ENCODE measurements around the gene GORASP1. TPM values are rescaled to one million over a fixed set of nuclear protein-coding genes. Genes with fewer than 3 reads are reported as not detected.
A peak's percentile ranks its signal among the peaks of the same experiment; 100 is the strongest.

The GORASP1 gene
- total RNA-seq, 1 experiment from 2014 or later: 38.5 TPM

DNA sequence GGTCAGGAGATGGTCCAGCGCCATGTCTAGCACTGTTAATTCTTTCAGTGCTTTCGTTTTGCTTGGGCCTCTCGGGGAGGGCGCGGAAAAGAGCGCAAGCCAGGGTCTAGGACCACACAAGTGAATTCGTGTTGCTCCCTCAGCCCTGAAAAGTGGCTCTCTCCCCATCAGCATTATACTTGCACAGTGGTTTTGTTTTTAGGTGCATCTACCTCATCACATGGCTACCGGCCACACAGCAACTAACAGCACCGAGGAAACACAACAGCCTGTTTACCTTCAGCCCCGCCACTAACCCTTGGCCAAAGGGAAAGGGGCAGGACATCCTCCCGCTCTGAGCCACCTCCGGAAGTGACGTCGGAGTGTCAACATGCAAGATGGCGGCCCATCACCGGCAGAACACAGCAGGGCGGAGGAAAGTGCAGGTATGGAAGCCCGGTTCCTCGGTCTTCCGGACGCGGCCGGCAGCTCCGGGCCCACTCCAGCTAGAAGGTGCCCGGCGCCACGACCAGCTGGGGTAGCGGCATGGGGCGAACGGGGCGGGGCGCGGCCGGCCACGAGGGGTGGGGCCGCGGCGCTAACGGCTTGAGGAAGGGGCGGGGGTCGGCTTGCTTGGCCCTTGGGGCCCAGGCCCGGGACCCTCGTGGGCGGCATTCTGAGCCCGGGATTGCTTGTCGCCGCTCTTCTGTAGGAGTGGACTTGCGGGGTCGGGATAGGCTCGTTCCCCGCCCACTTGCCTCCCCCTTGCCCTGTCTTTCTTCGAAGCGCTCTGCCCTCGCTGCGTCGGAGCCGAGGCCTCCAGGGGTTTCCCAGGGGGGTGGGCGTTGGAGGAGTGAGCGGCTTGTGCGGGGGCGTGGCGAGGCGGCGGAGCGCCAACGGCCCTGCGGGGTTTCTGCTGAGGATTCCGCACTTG is 55.5 kb downstream of the GORASP1 start, which contains the start of the genes SCN11A and WDR48:
Gene SCN11A, minus strand, starts transcription at position 296 of the 913 bp plus-strand sequence. CDS start 101,582 bp downstream, outside the sequence.
Gene WDR48, plus strand, starts transcription at position 368 of the 913 bp plus-strand sequence. Its CDS starts 10 bp downstream, at position 378.
- no peaks in the 10 kb centered on the region for H3K27me3 ChIP-seq (ENCODE audit: low read length)
- H3K4me2 ChIP-seq (ENCODE audit: low read depth, low read length, poor library complexity, severe bottlenecking): peak within 1 kb of the TSS; percentile 86
- peak within 1 kb of the TSS; percentile 94 for H3K4me3 ChIP-seq (ENCODE audit: low read length)
- peaks cover 31% of the 10 kb centered on the region for H3K4me1 ChIP-seq (ENCODE audit: low read length)
- H3K36me3 ChIP-seq (ENCODE audit: insufficient read depth, low read length): no peaks in the 10 kb centered on the region
- peak within 1 kb of the TSS; percentile 89 for H3K9ac ChIP-seq (ENCODE audit: low read length)
- peaks cover 49% of the 10 kb centered on the region for H3K79me2 ChIP-seq (ENCODE audit: low read length)
- peak within 1 kb of the TSS; percentile 95 for H2AFZ ChIP-seq (ENCODE audit: low read length)
- no peaks in the 10 kb centered on the region; the same call in 1 of the 2 replicates for H4K20me1 ChIP-seq (ENCODE audit: insufficient read depth, low read depth, low read length)
- H3K27ac ChIP-seq (ENCODE audit: low read length): peak within 1 kb of the TSS; percentile 37; the same call in 1 of the 2 replicates
- H3K9me2 ChIP-seq (replicated peaks; ENCODE audit: insufficient read depth, low read length): no peaks in the 10 kb centered on the region
- DNase-seq: peak; percentile 96
- no peaks in the 10 kb centered on the region for H3K9me3 ChIP-seq (ENCODE audit: low read length)

DNA sequence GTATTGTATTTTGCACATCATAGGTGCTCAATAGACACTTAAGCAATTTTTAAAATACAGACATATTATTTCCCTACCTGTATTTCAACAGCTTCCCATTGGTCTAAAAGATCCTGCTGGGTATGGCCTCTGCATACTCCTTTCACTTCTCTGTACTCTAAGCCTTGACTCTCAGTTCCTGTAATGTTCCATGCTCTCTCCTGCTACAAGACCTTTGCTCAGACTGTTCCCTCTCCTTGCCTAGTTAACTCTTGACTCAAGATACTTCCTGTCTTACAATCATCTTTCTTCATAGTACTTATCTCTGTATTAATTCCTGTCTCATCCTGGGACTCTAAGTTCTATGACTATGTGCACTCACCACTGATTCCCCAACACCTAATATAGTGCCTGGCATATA is 57.4 kb downstream of the GORASP1 start:
- H2AFZ ChIP-seq (ENCODE audit: low read length): peak overlapping the region; percentile 47; the same call in 1 of the 2 replicates
- no peaks in the 10 kb centered on the region for H3K36me3 ChIP-seq (ENCODE audit: insufficient read depth, low read length)
- H3K79me2 ChIP-seq (ENCODE audit: low read length): peaks cover 30% of the 10 kb centered on the region
- H3K27ac ChIP-seq (ENCODE audit: low read length): no peak overlapping the region
- no peak for DNase-seq
- H3K9me2 ChIP-seq (replicated peaks; ENCODE audit: insufficient read depth, low read length): no peaks in the 10 kb centered on the region
- H4K20me1 ChIP-seq (ENCODE audit: insufficient read depth, low read depth, low read length): no peaks in the 10 kb centered on the region; the same call in 1 of the 2 replicates
- H3K9ac ChIP-seq (ENCODE audit: low read length): no peak overlapping the region
- peaks cover 18% of the 10 kb centered on the region for H3K4me1 ChIP-seq (ENCODE audit: low read length)
- H3K9me3 ChIP-seq (ENCODE audit: low read length): no peaks in the 10 kb centered on the region
- H3K27me3 ChIP-seq (ENCODE audit: low read length): no peaks in the 10 kb centered on the region
- no peak overlapping the region for H3K4me2 ChIP-seq (ENCODE audit: low read depth, low read length, poor library complexity, severe bottlenecking)
- no peak overlapping the region for H3K4me3 ChIP-seq (ENCODE audit: low read length)

Other genes with a start within 250 kb of the GORASP1 start
- 0.07 TPM in 1 of 2 replicates, not detected in the other for gene SCN11A, start 55.7 kb downstream of the GORASP1 start, total RNA-seq (2014; rRNA removed; shearing (Covaris generic); ENCODE audit: low replicate concordance)
- gene WDR48, start 55.6 kb downstream of the GORASP1 start, total RNA-seq (2014; rRNA removed; shearing (Covaris generic); ENCODE audit: low replicate concordance): 23.7 and 27.7 TPM in 2 replicates
- gene TTC21A, start 53 bp upstream of the GORASP1 start, total RNA-seq (2014; rRNA removed; shearing (Covaris generic); ENCODE audit: low replicate concordance): 8.7 and 9.5 TPM in 2 replicates
- 10.3 and 11.1 TPM in 2 replicates for gene CSRNP1, start 46.0 kb upstream of the GORASP1 start, total RNA-seq (2014; rRNA removed; shearing (Covaris generic); ENCODE audit: low replicate concordance)
- gene XIRP1, start 85.0 kb upstream of the GORASP1 start, total RNA-seq (2014; rRNA removed; shearing (Covaris generic); ENCODE audit: low replicate concordance): not detected in 2 replicates
- 0.48 TPM in 1 of 2 replicates, not detected in the other for gene CX3CR1, start 172.4 kb upstream of the GORASP1 start, total RNA-seq (2014; rRNA removed; shearing (Covaris generic); ENCODE audit: low replicate concordance)
- not detected in 2 replicates for gene CCR8, start 222.1 kb upstream of the GORASP1 start, total RNA-seq (2014; rRNA removed; shearing (Covaris generic); ENCODE audit: low replicate concordance)

Data from Karpas-422 (cell line).